Omental fat pad (tissue), 4 donors: ENCODE data around the gene NAIF1. TPM values are rescaled to one million over a fixed set of nuclear protein-coding genes. Genes with fewer than 3 reads are reported as not detected.
A peak's percentile ranks its signal among the peaks of the same experiment; 100 is the strongest.
"Not testable (repeated sequence)": the region's sequence is repeated elsewhere in the genome, so short reads cannot be mapped to it uniquely, and the experiment has no call there.

ENCODE experiments used
- ATAC-seq: fragments of 150-250 bp; one replicate; pipeline ENCODE4 v1.9.1; 2016; ENCODE audit warnings: mild to moderate bottlenecking, moderate library complexity; ENCODE audit not compliant: low FRiP score
- DNase-seq: peaks from one replicate; pipeline ENCODE4 v3.0.0-alpha.2; 2019; ENCODE audit warnings: low spot score
- CTCF ChIP-seq, 3 donors: fragments of 450-650 bp; IDR thresholded peaks; one replicate each; pipeline ENCODE4 v1.5.1; 2016 to 2017; ENCODE audit warnings: antibody characterized with exemption in 3 of 3, mild to moderate bottlenecking in 3 of 3, moderate library complexity in 2 of 3
- total RNA-seq, 4 donors: library from RNA; depleted of rRNA; stranded (reverse); fragments of >200 nt; gene quantifications; one replicate each; pipeline ENCODE4 v1.1.0, GENCODE V29; 2016

Gene NAIF1
- total RNA-seq, 4 donors from 2014 or later: 5.3 to 13.1 (median 6.7) TPM

- no peak for TF ChIP-seq CTCF (IDR thresholded peaks at IDR 0.05)
- DNase-seq (no peak), ATAC-seq (no peak)
These were observed 13.1 kb upstream of the NAIF1 start for GRCh38 chr9:128080206-128080605.

- ATAC-seq (no peak), DNase-seq (no peak)
- TF ChIP-seq CTCF (IDR thresholded peaks at IDR 0.05): no peak
These were observed 11.6 kb upstream of the NAIF1 start for GRCh38 chr9:128078504-128079434.

- no peak for DNase-seq
- ATAC-seq: no peak
- TF ChIP-seq CTCF (IDR thresholded peaks at IDR 0.05): no peak
These were observed 10.9 kb upstream of the NAIF1 start for GRCh38 chr9:128077847-128078503.

- ATAC-seq (no peak), DNase-seq (no peak)
- no peak for TF ChIP-seq CTCF (IDR thresholded peaks at IDR 0.05)
These were observed 6.2 kb upstream of the NAIF1 start for GRCh38 chr9:128073253-128073886.

GRCh38 chr9:128072144-128073021 is 5.3 kb upstream of the NAIF1 start:
- DNase-seq (peak; percentile 89), ATAC-seq (no peak)
- TF ChIP-seq CTCF (IDR thresholded peaks at IDR 0.05): no peak

- DNase-seq, ATAC-seq: not testable (repeated sequence)
These were observed 4.4 kb upstream of the NAIF1 start for GRCh38 chr9:128071475-128071874.
